ENCODE results near the gene GABRR2.

The GABRR2 gene

DNA sequence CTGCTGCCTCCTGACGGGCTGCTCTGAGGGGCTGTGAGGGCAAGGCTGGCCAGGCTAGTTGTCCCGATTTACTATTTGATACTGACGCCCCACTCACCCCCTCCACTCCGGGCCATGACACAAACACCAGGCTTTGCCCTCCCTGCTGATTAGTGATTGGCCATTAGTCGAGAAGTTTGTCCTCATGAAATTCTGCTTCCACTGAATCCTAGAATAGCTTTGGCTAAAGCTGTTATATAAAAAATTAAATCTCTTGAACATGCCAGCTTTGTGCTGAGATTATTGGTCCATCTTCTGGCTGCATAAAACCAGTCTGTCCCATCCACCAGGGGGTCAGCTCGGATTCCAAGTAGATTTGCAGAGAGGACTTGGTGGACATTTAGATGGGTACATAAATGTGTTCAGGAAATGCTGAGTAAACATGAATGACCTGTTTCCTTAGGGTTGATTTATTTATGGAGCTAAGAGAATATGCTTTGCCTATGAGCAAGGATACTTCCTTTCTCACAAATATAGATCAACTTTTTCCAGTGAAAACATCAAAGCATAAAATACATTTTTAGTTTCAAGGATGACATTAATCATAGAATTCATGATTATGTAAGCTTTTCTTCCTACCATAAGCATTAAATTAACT, at the start of gene GABRR2:
Gene GABRR2, minus strand, starts transcription at position 51 of the 637 bp plus-strand sequence. CDS start 134 bp downstream, outside the sequence.
- no peak for DNase-seq (ENCODE audit: low read depth in 3 of 3, low spot score in 1 of 3)

DNA sequence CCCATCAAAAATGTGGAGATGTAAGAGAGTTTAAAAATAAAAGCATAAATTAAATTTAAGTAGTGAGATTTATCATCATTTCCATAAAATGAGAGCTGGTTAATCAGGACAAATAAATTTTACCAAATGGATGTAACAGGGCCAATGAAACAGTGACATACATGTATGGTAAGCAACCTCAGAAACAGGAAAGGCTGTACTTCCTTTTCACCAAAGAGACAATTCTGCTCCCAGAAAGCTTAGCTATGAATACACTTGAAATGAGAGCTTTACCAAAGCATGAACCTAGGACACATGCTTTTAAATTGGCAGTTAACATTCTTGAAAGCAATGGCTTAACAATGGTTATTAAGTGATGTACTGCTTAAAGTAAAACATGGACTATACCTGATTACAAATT, 49.5 kb upstream of the GABRR2 start:
- DNase-seq (ENCODE audit: low read depth in 3 of 3, low spot score in 1 of 3): no peak

- DNase-seq (ENCODE audit: low read depth in 3 of 3, low spot score in 1 of 3): no peak
Observed at GRCh38 chr6:89361171-89361570, 46.1 kb upstream of the GABRR2 start.

- DNase-seq (ENCODE audit: low read depth in 3 of 3, low spot score in 1 of 3): no peak
Observed at GRCh38 chr6:89360415-89360999, 45.4 kb upstream of the GABRR2 start.

DNA sequence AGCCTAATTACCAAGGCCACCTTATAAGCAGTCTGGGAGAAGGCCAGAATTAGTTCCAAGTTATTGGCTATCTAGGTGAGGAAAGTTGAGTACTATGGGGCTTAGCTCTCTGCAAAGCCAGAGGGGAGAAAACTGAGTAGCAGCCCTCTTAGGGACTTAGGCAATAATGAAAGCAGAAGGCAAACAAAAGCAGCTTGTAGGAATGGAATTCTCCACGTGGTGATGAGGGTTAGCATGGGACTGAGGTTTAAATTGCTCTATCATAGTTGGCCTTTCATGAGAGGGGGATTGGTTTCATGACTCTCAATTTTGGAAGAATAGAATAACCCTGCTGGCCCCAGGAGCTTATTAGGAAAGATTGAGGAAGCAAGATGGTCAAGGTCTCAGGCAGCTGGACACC, 44.5 kb upstream of the GABRR2 start:
- DNase-seq (ENCODE audit: low read depth in 3 of 3, low spot score in 1 of 3): no peak

GRCh38 chr6:89357390-89357789, 42.3 kb upstream of the GABRR2 start:
- no peak for DNase-seq (ENCODE audit: low read depth in 3 of 3, low spot score in 1 of 3)

DNA sequence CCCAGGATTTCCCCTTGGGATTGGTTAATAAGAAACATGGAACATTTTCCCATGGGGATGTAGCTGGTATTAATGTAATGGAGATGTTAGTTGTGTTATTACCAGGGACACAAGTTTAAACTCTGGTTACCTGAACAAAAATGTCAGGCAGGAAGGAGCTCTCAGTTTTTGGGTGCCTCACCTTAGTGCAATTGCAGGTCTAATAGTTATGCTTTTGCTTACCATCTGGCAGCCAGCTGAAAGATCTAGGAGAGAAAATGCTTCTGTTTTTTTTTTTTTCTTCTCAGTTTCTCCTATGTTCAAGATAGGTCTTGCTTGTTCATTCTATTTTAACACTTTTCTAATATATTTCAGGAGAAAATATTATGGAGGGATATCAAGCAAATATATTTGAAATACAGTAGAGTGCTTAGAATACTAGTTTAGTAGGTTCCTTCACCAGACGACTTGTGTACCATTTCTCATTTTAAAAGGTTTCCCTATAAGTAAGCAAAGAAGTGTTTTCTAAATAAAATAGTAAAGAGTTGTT, 41.6 kb upstream of the GABRR2 start:
- DNase-seq (ENCODE audit: low read depth in 3 of 3, low spot score in 1 of 3): no peak

DNA sequence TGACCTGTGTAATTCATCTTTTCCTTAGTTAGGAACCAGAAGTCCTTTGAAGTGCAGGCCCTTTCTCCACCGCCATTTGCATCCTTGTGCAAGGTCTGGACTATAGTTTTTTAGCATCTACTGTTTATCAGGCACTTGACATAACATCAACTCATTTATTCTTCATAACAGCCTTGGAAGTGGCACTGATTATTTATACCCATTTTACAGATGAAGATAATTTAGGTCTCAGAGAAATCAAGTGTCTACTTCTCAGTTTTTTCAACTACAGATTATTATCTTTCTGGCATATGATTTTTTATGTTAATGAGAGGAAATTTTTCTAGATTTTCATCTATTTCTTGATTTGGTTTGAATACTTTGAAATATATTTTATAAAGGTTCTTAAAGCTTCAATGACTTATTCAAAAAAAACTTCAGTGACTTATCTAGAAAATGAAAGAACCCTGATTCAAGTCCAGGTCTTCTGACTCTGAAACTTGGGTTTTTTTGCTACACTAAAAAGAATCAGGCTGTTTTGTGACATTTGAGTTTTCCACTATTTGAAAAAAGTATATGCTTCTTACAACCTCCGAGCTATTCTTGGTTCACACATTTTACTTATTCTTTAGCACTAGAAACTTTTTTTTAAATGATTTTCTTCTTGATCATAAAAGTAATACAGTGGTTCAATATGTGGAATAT, 40.6 kb upstream of the GABRR2 start:
- no peak for DNase-seq (ENCODE audit: low read depth in 3 of 3, low spot score in 1 of 3)

- DNase-seq (ENCODE audit: low read depth in 3 of 3, low spot score in 1 of 3): no peak
Observed at GRCh38 chr6:89353702-89354392, 38.7 kb upstream of the GABRR2 start.

DNA sequence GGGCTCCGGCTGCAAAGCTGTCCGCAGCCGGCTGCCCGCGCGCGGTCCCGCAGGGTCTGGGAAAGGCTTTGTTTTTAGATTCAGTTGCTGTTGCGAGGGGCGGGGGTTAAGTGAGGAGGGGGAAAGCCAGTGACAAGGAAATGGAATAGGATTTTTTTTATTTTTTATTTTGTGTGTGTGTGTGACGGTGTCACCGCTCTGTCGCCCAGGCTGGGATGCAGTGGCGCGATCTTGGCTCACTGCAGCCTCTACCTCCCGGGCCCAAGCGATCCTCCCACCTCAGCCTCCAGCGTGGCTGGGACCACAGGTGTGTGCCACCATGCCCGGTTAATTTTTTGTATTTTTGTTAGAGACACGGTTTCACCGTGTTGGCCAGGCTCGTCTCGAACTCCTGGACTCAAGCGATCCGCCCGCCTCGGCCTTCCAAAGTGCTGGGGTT, 38.0 kb upstream of the GABRR2 start:
- DNase-seq (ENCODE audit: low read depth in 3 of 3, low spot score in 1 of 3): no peak

- DNase-seq (ENCODE audit: low read depth in 3 of 3, low spot score in 1 of 3): peak in 2 of 3 donors; percentile 16 to 59
Observed at GRCh38 chr6:89352278-89353117, 37.4 kb upstream of the GABRR2 start, which contains the start of gene UBE2J1. Gene UBE2J1, minus strand, starts transcription at chr6:89352722. Its CDS starts 153 bp downstream, at chr6:89352569.

- no peak for DNase-seq (ENCODE audit: low read depth in 3 of 3, low spot score in 1 of 3)
Observed at GRCh38 chr6:89351671-89352277, 36.7 kb upstream of the GABRR2 start.

DNA sequence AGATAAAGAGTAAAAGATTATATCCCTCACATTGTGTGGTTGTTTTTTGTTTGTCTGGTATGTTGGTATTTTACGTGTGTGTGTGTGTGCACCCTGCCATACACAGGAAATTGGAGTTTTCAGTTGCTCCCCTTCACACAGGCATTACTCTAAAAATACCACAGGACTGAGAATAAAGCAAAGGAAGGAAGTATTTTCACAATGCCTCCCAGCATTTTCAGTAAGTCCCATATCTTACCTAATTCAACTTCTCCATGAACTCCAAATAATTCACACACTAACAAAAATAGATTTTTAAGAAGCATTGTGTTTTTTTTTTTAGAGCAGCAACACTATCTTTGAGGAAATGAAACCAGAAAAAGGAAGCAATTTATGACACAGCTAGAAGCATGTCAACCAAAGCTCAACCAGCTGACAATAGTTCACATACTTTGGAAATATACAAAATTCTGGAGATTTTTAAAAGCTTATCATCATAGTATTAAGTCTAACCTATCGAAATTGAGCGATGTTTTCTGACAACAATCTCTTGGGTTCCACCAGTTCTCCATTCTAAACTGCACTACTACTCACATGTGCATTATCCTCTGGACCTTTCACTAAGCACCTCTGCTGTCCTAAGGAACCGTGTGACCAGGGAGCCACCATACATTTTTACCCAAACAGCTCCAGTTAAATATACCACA, 35.3 kb upstream of the GABRR2 start:
- no peak for DNase-seq (ENCODE audit: low read depth in 3 of 3, low spot score in 1 of 3)

GRCh38 chr6:89348372-89348771, 33.3 kb upstream of the GABRR2 start:
- DNase-seq (ENCODE audit: low read depth in 3 of 3, low spot score in 1 of 3): no peak

GRCh38 chr6:89347825-89348224, 32.7 kb upstream of the GABRR2 start:
- no peak for DNase-seq (ENCODE audit: low read depth in 3 of 3, low spot score in 1 of 3)

DNA sequence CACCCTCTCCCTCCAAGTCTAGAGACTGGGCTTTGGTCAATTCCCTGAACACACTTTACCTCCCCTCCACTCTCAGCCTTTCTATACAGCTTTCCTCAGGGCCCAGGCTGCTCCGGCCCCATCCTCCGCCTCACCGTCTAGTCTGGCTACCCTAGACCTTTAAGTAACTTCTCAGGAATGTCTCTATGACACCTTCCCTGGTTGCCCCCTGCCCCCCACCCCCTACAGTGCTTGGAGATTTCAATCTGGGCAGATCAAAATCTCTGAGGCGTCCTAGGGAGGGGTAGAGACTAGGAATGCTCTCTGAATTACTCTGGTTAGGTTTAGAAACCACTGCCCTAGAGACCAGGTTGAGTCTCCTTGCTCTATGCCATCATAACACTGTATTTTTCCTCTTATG, 31.3 kb upstream of the GABRR2 start:
- no peak for DNase-seq (ENCODE audit: low read depth in 3 of 3, low spot score in 1 of 3)

GRCh38 chr6:89339565-89339964, 24.5 kb upstream of the GABRR2 start:
- no peak for DNase-seq (ENCODE audit: low read depth in 3 of 3, low spot score in 1 of 3)

- DNase-seq (ENCODE audit: low read depth in 3 of 3, low spot score in 1 of 3): no peak
Observed at GRCh38 chr6:89335164-89335563, 20.1 kb upstream of the GABRR2 start.

GRCh38 chr6:89330910-89331309, 15.8 kb upstream of the GABRR2 start:
- DNase-seq (ENCODE audit: low read depth in 3 of 3, low spot score in 1 of 3): no peak

- no peak for DNase-seq (ENCODE audit: low read depth in 3 of 3, low spot score in 1 of 3)
Observed at GRCh38 chr6:89328976-89329375, 13.9 kb upstream of the GABRR2 start.
